ENCODE measurements around the gene RPSA.
"Not testable (repeated sequence)": the region's sequence is repeated elsewhere in the genome, so short reads cannot be mapped to it uniquely, and the experiment has no call there.

RPSA gene

DNA sequence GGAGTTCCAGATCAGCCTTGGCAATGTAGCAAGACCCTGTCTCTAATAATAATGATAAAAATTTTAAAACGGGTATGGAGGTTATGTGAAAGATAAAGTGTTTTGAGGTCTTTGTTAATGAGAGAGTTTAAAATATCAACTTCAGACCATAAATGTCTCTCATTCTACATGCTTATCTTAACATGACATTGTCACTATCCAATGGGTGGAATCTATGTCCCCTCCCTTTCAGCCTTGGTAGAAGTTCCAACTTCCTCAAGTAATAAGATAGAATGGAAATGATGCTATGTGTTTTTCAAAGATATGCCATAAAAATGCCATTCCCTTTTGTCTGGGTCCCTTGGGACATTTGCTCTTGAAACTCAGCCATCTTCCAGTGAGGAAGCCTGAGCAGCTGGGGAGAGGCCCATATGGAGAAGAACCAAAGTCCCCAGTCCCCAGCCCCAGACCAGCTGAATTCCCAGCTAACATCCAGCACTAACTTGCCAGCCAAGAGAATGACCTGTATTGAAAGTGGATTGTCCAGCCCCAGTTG, 17.0 kb downstream of the RPSA start:
- no peak for DNase-seq

DNA sequence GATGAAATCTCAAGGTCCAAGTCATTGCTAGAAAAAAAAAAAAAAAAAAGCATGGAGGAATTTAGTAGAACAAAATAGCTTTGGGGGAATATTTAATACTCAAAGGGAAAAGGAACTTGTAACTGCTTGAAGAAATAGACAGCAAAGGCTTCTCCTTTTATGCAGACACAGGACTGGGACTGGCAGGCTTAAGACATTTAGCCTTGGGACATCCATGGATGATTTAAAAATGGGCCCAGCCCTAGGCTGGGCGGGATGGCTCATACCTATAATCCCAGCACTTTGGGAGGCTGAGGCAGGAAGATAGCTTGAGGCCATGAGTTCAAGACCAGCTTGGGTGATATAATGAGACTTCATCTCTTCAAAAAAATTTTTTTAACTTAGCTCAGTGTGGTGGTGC, 19.8 kb downstream of the RPSA start:
- DNase-seq, result no peak

DNA sequence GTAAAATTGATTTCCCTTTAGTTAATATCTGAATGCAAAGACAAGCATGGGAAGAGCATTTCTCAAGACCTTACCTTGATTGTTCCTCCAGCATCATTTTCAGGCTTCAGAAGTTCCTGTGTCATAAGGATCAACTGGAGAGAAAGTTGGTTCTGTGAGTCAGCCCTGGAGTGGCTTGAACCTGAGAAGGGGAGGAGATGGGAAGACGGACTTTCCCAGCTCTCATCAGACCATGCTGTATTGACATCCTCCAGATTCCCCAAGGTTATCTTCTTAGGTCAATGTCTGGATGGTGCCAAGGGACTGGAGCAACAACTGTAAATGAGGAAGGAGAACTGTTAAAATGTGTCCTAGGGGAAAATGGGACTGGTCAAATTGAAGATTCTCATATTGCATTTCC, 21.0 kb downstream of the RPSA start:
- DNase-seq, result no peak

DNA sequence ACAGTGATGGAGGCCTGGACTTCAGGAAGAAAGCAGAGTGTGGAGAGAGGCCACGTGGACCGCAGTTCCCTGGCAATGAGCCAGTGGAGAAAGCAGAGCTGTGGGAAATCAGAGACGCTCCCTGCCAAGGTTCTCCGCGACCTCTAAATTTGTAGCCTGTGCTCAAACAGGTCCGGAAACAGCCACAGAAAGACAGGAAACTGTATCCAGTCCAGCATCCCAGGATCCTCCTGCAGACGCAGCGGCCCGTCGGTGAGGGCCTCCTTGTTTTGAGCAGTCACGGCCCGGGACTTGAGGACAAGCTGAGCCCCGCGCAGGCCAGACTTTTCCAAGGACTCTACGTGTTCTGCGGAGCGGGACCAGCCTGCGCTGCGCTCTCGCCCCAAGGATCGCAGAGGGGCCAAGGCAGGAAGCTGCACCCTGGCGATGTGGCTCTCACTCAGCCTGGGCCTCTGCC, 22.3 kb downstream of the RPSA start:
- DNase-seq, result no peak

DNA sequence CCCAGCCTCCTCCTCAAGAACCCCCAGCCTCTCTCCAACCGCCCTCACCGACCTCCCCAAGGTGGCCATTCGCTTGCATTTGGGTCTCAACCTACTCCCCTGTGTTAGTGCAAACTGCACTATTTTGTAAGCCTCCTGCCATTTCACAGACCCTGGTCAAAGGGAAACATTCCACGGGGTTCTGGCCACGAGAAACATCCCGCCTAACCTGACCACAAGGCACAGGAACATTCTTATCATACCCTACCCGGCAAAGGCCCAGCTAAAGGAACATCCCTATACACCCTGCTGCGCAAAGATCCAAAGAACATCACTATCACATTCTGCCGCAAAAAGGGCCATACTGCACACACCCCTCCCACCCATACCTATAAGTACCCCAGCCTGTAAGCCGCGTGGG, 22.9 kb downstream of the RPSA start:
- DNase-seq, result no peak

DNA sequence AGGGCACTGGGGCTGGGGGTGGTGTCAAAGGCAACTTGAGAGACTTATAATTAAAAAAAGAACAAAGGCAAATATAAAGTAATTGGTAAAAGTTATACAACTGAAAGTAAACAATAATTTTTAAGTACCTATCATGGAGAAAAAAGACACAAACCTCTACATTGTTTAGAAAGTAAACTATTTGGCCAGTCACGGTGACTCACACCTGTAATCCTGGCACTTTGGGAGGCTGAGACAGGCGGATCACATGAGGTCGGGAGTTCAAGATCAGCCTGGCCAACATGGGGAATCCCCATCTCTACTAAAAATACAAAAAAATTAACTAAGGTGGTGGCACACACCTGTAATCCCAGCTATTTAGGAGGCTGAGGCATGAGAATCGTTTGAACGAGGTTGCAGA, 25.8 kb downstream of the RPSA start:
- no peak for DNase-seq

DNA sequence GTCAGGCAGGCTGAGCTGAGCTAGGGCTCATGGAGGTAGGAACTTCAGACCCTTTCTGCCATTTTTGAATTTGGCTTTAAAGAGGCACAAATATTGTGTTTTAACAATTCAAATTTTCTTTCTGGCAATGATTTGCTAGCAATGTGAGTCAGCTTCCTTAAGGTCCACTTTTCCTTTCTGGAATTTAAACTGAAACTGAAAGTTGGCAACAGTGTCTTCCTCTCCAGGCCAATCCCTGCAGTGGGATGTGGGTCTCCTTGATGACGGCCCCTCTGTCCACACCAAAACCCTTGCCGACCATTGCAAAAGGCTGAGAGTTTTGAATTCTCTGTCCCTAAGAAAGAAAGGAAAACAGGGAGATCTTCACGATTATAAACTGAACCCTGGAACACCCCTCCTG, 27.1 kb downstream of the RPSA start:
- DNase-seq, result no peak

DNA sequence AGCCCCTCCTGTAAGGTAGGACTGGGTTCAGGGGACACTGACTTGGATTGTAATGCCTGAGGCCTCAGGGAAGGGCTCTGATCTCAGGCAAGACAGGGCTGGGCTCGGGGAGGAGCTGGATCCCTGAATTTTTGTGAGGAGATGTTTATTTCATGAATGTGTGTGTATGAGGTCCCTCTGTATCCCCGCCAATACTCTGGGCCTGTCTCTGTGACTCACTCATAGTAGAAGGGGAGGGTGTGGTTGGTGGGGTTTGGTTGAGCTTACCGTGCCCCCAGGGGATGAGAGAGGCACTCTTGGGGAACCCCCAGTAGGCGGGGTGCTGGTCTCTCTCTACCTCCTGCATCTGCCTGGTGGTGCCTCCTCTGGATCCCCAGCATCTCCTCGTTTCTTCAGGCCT, 28.1 kb downstream of the RPSA start:
- DNase-seq, result no peak

DNA sequence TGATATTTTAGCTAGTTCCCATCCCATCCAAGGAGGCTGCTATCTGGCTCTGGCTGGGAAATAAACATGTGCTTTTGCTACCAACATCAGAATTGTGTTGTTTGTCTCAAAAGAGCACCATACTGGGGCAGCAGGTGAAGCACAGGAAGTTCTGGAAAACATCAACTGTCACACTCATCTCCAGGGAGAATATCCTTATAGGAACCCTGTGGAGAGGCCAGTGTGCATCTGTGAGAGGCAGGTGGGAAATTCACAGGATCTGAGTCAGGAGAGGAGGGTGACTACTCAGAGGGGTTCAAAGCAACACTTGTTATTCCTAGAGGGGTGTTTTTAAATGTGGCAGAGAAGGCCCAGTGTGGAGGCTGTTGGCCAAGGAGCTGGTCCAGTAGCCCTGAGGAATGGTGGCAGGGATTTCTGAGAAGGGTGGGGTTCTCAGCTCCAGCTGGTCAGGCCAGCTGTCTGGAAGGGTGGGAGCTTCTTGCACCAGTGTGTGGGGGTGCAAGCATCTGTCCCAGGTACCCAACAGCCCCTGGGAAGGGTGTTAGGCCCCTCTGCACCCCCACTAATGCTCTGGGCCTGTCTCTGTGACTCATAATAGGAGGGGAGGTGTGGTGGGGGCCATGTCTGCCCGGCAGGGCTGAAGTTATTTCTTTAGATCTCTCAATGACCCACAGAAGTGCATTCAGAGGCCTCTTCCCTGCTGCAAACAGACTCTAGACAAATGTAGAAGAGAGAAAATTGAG, 28.7 kb downstream of the RPSA start:
- no peak for DNase-seq

DNA sequence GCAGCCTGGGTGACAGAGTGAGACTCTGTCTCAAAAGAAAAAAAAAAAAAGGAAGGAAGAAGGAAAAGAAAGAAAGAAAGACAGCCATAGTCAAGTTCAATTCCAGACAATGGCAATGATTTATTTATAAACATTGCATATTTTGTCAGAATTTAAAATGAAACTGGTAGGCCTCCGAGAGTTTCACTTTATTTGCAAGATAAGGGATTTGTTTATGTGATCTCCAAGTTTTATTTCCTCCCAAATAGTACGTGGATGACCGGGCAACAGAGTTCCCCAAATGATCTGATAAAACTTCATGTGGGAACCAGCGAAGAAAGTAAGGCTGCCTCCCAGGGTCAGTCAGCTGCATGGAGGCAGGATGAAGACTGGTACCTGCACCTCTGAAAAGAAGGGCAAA, 32.4 kb downstream of the RPSA start:
- no peak for DNase-seq

DNA sequence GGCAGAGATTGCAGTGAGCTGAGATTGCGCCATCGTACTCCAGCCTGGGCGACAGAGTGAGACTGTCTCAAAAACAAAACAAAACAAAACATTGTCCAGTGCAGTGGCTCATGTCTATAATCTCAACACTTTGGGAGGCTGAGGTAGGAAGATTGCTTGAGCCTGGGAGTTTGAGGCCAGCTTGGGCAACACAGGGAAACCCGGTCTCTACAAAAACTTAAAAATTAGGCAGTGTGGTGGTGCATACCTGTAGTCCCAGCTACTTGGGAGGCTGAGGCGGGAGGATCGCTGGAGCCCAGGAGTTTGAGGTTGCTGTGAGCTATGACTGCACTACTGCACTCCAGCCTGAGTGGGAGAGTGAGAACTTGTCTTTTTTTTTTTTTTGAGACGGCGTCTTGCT, 33.8 kb downstream of the RPSA start:
- no peak for DNase-seq

DNA sequence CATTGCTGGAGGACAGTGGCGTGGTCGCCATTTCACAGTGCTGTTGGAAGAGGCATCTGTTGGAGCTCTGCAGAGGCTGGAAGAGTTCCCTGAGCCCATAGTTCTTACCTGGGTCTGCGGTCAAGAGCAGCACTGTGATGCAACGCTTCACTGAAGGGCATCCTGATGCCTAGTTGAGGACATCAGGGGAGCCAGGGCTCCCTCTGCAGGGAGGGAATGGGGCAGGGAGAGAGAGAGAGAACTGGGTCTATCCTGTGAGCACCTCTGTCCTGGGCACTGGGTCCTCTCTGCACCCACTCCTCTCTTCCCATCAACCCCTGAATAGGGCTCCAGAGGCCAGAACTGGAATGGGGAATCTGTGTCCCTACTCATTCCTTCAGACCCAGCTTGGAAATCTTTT, 37.0 kb downstream of the RPSA start:
- no peak for DNase-seq

DNA sequence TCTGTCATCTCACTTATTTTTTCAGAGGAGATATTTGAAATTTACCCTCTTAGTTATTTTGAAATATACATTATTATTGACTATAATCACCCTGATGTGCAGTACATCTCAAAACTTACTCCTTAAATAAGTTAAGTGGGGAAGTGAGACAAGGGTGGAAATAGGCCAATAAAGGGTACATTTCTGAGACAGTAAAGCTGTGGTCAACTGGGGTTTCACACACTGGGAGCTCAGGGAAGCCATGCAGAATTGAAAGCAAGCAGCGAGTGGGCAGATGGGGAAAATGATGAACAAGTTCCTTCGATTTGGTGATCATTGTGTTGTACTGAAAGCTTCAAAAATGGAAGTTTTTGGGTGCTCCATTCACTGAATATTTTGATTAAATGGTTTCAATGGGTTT, 39.4 kb downstream of the RPSA start:
- no peak for DNase-seq

DNA sequence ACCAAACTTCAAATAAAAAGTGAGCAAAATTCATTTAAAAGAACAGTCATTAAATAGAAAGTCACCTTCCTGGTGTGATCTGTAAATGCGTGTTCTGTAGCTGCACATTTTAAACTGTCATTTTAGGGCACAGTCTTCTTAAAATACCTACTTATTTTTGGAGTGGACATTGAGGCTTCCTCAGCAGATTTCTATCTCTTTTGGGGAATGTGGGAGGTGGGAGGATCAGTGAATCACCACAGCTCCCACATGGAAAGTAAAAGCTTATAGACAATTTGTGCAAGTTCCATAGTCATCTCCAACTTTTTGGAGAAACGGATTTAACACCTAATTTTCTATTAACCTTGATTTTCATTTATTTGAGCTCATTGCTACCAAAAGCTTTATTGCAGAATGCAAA, 39.9 kb downstream of the RPSA start:
- DNase-seq, result no peak

DNA sequence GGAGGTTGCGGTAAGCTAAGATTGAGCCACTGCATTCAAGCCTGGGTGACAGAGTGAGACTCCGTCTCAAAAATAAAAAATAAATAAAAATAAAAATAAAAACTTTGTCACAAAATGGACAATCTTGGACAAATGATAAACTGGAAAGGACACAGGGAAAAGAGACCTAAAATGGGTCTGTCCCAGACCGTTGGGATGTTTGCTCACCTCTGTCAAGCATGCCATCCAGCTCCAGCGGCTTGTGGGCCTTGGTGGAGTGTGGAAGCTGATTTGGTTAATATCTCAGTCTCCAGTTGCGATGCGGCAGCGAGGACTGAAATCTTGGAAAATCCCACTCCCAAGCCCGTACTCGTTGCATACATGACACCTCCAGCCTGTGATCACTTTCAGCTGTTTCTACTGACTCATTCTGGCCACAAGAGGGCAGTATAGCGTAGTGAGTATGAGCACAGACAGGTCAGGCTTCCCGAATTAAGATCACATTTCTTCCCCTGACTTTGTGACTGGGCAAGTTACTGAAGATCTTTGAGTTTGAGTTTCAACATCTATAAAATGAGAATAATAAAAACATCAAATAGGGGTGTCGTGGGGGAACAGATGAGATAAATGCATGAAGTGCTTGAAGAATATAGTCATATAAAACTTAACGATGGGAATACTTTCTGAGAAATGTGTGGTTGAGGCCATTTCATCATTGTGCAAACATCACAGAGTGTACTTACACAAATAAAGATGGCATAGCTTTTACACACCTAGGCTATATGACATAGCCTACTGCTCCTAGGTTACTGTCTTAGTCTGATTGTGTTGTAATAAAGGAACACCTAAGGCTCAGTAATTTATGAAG, 41.3 kb downstream of the RPSA start:
- peak; percentile 58 for DNase-seq

DNA sequence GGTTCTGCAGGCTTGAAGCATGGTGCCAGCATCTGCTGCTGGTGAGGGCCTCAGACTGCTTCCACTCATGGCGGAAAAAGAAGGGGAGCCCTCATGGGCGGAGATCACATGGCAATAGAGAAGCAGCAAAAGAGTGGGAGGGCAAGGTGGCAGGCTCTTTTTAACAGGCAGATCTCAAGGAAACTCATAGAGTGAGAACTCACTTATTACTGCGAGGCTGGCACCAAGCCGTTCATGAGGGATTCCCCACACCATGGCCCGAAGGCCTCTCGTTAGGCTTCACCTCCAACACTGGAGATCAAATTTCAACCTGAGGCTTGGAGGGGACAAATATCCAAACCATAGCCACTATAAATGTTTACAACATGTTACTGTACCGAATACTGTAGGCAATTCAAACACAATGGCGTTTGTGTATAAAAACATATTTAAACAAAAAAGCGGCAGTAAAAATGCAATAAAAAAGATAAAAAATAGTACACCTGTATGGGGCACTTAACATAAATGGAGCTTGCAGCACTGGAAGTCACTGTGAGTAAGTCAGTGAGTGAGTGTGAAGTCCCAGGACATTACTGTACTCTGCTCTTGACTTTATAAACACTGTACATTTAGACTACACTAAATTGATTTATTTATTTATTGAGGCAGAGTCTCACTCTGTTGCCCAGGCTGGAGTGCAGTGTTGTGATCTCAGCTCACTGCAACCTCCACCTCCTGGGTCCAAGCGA, 42.1 kb downstream of the RPSA start:
- no peak for DNase-seq

DNA sequence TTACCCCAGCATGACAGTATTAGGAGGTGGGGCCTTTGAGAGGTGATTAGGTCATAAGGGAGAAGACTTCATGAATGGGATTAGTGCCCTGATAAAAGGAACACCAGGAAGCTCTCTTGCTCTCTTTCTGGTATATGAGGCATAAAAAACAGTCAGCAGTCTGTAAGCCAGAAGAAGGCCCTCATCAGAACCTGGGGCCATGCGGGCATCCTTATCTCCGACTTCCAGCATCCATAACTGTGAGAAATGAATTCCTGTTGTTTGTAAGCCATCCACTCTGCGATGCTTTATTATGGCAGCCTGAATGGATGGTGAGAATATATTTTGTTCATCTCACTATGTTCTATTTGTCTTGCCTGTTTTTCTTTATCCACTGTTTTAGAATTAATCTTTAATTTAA, 43.3 kb downstream of the RPSA start:
- DNase-seq, result no peak

DNA sequence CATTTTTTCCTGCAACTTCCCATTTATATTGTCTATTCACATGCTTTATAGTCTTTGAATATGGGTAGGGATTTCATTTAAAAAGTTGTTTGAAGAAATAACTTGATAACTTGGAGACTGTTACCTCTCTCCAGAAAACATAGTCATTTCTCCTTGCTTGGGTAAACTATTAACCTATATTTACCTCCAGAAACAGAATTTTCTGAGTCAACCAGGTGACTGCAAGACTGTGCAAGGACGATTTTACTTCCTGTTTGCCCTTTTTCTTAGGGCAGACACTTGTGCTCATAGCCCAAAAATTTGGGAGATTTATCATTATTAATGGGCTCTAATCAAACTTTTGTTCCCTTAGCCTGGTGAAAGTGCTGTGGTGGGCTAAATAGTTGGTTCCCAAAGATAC, 46.6 kb downstream of the RPSA start:
- DNase-seq, result no peak

DNA sequence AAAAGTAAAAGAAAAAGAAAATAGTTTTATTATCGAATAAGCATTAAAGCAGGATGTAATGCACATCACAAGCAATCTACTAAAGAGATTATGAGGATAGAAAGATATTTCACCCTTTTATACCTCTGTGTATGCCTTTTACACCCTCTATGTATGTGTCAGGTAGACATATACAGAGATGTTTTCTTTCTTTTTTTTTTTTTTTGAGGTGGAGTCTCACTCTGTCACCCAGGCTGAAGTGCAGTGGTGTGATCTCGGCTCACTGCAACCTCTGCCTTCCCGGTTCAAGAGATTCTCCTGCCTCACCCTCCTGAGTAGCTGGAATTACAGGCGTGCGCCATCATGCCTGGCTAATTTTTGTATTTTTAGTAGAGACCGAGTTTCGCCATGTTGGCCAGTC, 47.4 kb downstream of the RPSA start:
- not testable (repeated sequence) for DNase-seq

DNA sequence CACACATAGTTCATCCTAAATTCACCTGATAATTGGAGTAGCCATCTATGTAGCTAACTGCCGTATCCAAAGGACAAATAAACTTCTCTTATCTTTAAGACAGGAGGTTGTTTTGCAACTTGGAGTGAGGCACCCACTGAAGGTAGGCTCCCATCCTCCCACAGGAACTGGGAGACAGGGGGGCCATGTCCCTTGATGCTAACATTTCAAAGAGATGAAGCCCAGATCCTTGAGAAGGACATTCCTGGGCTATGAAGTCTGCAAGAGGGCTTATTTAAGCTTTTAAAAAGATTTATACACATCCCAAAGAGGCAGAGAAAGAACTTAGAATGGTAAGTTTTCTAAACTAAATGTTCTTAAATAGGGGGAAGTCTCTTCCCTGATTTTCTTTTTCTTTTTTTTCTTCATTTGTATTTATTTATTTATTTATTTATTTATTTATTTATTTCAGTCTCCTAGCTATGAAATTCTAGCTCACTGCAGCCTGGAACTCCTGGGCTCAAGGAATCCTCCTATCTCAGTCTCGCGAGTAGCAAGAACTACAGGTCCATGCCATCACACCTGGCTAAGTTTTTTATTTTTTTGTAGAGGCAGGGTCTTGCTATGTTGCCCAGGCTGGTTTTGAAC, 48.2 kb downstream of the RPSA start:
- DNase-seq, result no peak

DNA sequence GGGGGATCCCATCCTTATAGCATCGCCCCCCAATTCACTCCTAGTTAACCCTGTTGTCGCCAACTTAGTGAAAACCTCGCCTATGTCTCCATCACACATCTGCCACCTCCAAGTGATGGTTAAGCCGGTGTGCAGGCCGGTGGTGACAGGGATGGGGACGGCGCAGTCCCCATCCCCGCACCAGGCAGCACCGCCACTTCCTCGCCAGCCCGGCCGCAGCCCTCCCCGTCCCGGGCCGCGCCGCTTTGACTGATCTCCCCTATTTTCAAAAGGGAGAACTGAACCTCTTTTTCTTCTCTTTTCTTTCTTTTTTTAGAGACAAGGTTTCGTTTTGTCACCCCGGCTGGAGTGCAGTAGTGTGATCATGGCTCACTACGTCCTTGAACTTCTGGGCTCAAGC, 49.6 kb downstream of the RPSA start:
- DNase-seq, result no peak

DNA sequence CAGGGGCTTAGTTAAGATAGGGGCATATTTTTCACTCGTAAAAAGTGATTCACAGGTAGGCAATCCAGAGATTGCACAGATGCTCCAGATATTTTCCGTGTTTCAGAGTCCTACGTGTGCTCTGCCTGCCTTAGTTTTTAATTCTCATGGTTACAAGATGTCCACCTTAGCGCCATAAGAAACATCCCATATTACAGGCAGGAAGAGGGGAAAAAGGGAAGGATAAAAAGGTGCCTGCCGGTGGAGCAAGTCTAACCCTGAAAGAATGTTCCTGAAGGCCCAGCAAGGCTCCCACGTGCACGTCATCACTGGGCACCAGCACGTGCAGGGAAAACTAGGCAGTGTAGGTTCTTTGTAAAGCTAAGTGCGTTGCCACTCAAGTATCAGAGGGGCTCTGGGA, 50.8 kb downstream of the RPSA start:
- DNase-seq, result no peak

DNA sequence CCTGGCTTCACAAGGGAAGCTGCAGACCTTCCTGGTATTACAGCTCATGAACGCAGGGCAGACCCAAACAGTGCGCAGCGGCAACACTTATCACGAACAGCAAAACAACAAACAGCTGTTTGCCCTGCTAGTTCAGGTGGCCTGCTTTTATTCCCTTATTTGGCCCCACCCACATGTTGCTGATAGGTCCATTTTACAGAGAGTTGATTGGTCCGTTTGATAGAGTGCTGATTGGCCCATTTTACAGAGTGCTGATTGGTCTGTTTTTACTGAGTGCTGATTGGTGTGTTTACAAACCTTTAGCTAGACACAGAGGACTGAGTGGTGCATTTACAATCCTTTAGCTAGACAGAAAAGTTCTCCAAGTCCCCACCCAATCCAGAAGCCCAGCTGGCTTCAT, 52.1 kb downstream of the RPSA start:
- DNase-seq, result not testable (repeated sequence)

Data from KG1 (cell line).